ENCODE data around the gene SMIM10.

- no peak for TF ChIP-seq POLR2AphosphoS5 (IDR thresholded peaks at IDR 0.05)
- no peak for TF ChIP-seq CTCF (IDR thresholded peaks at IDR 0.05 in 8 of 11, conservative IDR thresholded peaks at IDR 0.05 in 3 of 11)
- no peak for TF ChIP-seq POLR2A (IDR thresholded peaks at IDR 0.05)
These were observed 5.3 kb upstream of the SMIM10 start for GRCh38 chrX:134985479-134985878.

Measured in spleen (tissue), 7 donors.